ENCODE results near the gene LRP5.

DNA sequence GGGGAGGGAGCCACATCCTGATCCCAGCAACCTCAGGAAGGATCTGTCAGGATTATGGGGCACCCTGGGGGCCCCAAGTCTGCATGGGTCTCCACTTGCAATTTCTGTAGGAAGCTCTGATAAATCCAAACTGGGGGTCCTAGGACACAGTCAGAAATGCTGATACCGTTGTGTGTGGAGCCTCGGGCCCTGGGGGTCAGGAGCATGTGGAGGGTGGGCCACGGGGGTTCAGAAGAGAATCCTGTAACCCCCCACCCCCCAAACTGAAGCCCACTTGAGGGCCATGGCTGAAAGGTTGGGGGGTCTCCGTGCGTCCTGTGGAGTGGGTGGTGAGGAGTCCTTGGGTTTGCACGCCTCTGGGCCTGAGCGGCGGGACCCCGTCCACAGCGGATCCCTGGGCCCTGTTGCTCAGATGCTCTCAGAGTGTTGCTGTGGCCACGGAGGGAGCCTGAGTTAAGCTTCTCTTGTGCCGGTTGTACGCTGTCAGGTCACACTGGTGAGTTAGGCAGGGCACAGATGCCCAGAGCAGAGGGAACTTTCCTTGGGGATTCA lies 72.2 kb downstream of the LRP5 start:
- TF ChIP-seq CTCF (IDR thresholded peaks at IDR 0.05), result no peak
- no peak for TF ChIP-seq POLR2A (IDR thresholded peaks at IDR 0.05)

Measured in testis (tissue), 2 donors.